GM13977 (cell line): ENCODE measurements around the gene PAX2.

Source experiments
- DNase-seq: peaks from one replicate; pipeline ENCODE4 v3.0.0; 2012; ENCODE audit warnings: low spot score
- in situ Hi-C: fragments of 300-500 bp; cut with MboI; formaldehyde crosslinking; loops from one replicate; pipeline ENCODE4 v1.12.0; 2022; ENCODE audit warnings: low sequenced_read_pairs, low pct_unique_long_range_greater_than_20kb, mixed read lengths, inconsistent platforms; ENCODE audit not compliant: unreplicated experiment
- TF ChIP-seq, protein P1 (sequence below): IDR thresholded peaks from 2 replicates; pipeline ENCODE4 v1.5.1; 2012; ENCODE audit warnings: mild to moderate bottlenecking, control low read depth; ENCODE audit not compliant: insufficient read depth; ENCODE audit errors: extremely low read depth, missing control alignments

Gene PAX2

GRCh38 chr10:100814751-100815474 lies 69.5 kb downstream of the PAX2 start:
- no peak for DNase-seq
- TF ChIP-seq, protein P1, sequence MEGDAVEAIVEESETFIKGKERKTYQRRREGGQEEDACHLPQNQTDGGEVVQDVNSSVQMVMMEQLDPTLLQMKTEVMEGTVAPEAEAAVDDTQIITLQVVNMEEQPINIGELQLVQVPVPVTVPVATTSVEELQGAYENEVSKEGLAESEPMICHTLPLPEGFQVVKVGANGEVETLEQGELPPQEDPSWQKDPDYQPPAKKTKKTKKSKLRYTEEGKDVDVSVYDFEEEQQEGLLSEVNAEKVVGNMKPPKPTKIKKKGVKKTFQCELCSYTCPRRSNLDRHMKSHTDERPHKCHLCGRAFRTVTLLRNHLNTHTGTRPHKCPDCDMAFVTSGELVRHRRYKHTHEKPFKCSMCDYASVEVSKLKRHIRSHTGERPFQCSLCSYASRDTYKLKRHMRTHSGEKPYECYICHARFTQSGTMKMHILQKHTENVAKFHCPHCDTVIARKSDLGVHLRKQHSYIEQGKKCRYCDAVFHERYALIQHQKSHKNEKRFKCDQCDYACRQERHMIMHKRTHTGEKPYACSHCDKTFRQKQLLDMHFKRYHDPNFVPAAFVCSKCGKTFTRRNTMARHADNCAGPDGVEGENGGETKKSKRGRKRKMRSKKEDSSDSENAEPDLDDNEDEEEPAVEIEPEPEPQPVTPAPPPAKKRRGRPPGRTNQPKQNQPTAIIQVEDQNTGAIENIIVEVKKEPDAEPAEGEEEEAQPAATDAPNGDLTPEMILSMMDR: no peak
- in situ Hi-C loops: no loop called here

GRCh38 chr10:100816671-100817070 lies 71.3 kb downstream of the PAX2 start:
- in situ Hi-C loops: no loop called here
- TF ChIP-seq, protein P1: no peak
- no peak for DNase-seq

- TF ChIP-seq, protein P1: peak; percentile 4
- DNase-seq: no peak
- in situ Hi-C loops: no loop called here
These were observed 72.0 kb downstream of the PAX2 start for GRCh38 chr10:100817268-100817839.

GRCh38 chr10:100819424-100819823 lies 74.0 kb downstream of the PAX2 start:
- in situ Hi-C loops: no loop called here
- DNase-seq: no peak
- TF ChIP-seq, protein P1: no peak

GRCh38 chr10:100823194-100823593 lies 77.8 kb downstream of the PAX2 start:
- TF ChIP-seq, protein P1: no peak
- no peak for DNase-seq
- in situ Hi-C loops: no loop called here

DNA sequence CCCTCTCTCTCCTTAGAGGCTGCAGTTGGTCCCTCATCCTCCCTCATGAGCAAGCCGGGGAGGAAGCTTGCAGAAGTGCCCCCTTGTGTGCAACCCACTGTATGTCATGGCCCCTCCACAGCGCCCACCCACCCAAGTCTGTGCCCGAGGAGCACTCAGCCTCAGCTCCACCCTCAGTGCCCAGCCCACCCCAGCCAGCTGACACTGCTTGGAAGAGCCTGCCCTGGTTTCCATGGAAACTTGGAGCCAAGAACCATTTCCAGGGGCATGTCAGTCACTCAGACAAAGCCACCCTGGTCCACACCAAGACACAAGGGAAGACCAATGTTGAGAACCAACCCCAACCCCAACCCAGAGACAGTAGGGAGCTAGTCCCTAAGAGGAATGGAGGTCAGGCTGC lies 79.5 kb downstream of the PAX2 start:
- in situ Hi-C loops: no loop called here
- TF ChIP-seq, protein P1: no peak
- no peak for DNase-seq
